GM10266 (cell line): Measurements from ENCODE around the gene TCERG1L.

Experiments used
- DNase-seq: peaks from one replicate; pipeline ENCODE4 v3.0.0; 2012; ENCODE audit errors: extremely low spot score
- CTCF ChIP-seq: IDR thresholded peaks from 2 replicates; pipeline ENCODE4 v1.5.1; 2012; ENCODE audit warnings: mild to moderate bottlenecking, low read depth; ENCODE audit not compliant: control insufficient read depth, insufficient read depth; ENCODE audit errors: missing control alignments

Gene TCERG1L

DNA sequence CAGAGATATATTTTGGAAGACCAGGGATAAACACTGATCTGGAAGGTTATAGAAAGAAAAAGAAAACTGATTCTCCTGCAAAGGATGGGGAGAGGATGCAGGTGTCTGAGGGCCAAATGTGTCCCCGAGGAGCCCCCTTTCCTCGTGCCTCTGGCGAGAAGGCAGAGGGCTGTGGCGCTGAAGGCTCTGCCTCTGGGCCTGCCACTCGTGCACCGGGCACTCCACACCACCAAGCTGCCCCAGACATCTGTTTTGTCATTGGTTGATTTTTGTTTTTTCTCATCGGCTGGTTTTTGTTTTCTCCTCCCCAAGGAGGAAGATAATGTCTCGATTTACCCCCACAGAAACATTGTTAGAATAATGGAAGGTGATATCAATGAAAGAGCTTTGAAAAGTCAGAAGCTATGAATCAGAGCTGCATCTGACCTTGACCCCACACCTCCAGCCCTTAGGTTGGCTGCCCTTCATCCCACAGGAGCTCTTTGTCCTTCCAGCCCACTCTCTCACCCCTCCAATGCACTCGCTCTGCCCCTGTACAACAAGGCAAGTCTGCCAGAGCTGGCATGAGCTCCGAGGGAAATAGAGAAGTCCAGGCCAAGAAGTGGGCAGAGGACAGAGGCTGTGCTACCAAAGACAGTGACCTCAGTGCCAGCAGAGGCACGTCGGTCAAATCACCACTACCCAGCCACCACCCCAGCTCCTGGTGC lies 124.8 kb downstream of the TCERG1L start:
- DNase-seq, result no peak
- TF ChIP-seq CTCF, result no peak

DNA sequence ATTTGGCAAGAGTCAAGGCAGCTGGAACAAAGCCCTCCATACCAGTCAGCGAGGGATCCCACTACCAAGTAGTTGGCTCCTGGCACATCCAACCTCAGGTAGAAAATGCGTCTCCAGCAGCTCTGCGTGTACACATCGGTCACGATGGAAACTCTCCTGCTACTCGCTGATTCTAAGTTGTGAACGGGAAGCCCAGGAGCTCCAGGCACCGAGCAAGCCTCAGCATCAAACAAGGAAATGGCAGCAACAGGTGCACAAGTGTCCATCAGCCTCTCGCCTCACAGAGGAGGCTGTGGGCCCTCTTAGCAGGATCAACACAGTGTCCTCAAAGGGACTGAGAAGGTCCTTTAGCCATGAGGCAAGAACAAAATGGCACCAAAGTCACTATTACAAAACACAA lies 127.0 kb downstream of the TCERG1L start:
- TF ChIP-seq CTCF, result no peak
- no peak for DNase-seq

GRCh38 chr10:131183546-131184045 lies 127.9 kb downstream of the TCERG1L start:
- no peak for TF ChIP-seq CTCF
- DNase-seq, result no peak

DNA sequence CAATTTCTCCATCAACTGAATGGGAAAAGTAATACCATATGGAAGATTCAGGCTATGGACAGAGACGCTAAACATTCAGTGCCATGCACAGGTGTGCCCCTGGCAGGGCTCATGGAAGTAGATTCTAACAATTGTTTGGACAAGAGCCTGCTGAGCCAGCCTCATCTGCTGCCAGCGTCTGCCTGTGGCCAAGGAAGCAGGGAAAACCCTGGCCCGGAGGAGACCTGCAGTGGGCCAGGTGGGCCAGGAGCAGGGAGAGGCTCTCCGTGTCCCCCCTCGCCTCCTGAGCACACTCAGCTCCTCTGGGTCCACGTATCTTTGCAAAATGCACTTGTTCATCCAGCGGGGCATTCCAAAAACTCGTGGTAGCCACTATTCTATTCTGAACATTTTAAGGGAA lies 130.1 kb downstream of the TCERG1L start:
- no peak for DNase-seq
- TF ChIP-seq CTCF, result no peak

- TF ChIP-seq CTCF, result no peak
Measured at GRCh38 chr10:131180740-131181415, 130.6 kb downstream of the TCERG1L start.

DNA sequence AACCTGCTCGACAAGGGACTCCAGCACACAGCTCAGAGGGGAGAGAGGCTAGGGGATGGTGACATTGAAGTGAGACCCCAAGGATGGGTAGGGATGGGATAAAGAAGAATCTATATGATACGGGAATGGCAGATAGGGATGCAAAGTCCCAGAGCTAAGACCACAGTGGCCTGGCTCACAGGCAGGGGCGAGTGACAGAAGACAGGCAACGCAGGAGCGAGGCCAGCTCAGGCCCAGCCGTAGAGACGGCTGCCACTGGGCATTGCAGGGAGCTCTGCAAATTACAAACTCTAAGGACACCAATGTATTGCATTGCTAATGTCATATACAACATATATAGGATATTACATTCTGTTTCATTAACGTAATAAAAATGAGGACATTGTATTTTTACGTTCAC lies 131.4 kb downstream of the TCERG1L start:
- no peak for TF ChIP-seq CTCF
- DNase-seq, result no peak

More at GRCh38 chr10:131180740-131181415, 130.6 kb downstream of the TCERG1L start:
- no peak for DNase-seq

DNA sequence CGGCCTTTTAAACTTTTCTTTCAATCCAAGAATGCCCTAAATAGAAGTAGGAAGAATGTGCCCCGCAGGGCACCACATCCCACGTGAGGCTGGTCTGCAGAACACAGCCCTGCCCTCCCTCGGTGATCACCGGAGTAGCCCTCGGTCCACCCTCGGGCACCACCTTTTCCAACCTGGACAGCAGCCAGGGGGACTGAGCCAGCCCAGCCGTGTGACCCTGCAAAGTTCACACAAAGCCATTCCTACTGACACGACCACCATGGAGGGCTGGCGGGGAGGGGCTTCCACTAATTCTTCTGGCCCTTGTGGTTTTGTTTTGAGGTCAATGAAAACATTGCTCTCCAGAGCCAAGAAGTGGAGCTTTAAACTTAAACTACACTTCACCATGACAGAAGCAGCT lies 132.2 kb downstream of the TCERG1L start:
- no peak for DNase-seq
- TF ChIP-seq CTCF, result no peak
